ENCODE data around the gene FASN. TPM values are rescaled to one million over a fixed set of nuclear protein-coding genes. Genes with fewer than 3 reads are reported as not detected.

The FASN gene
- total and polyA plus RNA-seq, 2 donors (not counting 1 experiment from before 2014, with no cell fraction given): 36.8 to 242 TPM

DNA sequence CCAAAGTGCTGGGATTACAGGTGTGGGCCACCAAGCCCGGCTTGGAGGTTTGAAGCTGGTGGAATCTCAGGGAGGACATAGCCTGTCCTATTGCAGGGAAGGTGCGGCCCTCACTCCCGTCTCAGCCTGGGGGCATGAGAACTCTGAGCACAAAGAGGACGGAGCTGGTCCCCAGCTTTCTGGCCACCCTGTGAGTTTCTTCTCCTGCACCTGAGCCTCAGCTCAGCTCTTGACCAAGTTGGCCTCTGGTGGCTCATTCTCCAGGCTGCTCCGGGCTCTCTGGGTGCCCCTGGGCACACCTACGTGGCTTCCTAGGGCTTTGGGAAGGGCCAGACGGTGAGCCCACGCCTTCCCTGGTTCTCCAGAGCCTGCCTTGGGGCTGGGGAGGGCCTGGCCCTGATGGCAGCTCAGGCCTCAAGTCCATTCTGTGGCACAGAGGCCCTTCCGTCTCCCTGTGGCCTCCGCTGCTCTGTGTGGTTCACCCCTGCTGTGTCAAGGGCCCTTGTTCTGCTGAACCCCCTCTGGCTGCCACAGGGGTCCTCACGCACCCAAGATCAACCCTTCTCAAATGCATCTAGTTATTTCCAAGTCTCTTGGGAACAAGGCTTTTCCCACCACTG lies 6.9 kb upstream of the FASN start:
- Histone ChIP-seq H3K27ac (ENCODE audit: insufficient read depth, low read length) (no peak overlapping the region), H3K4me3 (replicated peaks in 1 of 4; ENCODE audit: control extremely low read depth in 1 of 4, insufficient read depth in 1 of 4, low read depth in 3 of 4, low read length in 4 of 4) (no peak overlapping the region), H3K36me3 (ENCODE audit: control insufficient read depth, insufficient read depth, low read length) (no peaks in the 10 kb centered on the region), H3K9ac (ENCODE audit: insufficient read depth, low read length) (no peak overlapping the region), H2AFZ (ENCODE audit: low read length) (no peak overlapping the region), H3K27me3 (ENCODE audit: control insufficient read depth, insufficient read depth, low read length) (no peaks in the 10 kb centered on the region), H3K4me2 (ENCODE audit: extremely low read depth, insufficient read depth, low read length) (no peak overlapping the region), H4K20me1 (ENCODE audit: control insufficient read depth, extremely low read depth, insufficient read depth, low read length) (no peaks in the 10 kb centered on the region), H3K4me1 (ENCODE audit: control insufficient read depth, extremely low read depth, insufficient read depth, low read length) (peaks cover 10% of the 10 kb centered on the region), H3K79me2 (ENCODE audit: control insufficient read depth, insufficient read depth, low read length) (no peaks in the 10 kb centered on the region), H3K9me3 (ENCODE audit: control insufficient read depth, insufficient read depth, low read depth, low read length) (no peaks in the 10 kb centered on the region)
- no peak for TF ChIP-seq EZH2 (IDR thresholded peaks at IDR 0.05; ENCODE audit: low read length, missing control alignments)
- TF ChIP-seq, protein P1, sequence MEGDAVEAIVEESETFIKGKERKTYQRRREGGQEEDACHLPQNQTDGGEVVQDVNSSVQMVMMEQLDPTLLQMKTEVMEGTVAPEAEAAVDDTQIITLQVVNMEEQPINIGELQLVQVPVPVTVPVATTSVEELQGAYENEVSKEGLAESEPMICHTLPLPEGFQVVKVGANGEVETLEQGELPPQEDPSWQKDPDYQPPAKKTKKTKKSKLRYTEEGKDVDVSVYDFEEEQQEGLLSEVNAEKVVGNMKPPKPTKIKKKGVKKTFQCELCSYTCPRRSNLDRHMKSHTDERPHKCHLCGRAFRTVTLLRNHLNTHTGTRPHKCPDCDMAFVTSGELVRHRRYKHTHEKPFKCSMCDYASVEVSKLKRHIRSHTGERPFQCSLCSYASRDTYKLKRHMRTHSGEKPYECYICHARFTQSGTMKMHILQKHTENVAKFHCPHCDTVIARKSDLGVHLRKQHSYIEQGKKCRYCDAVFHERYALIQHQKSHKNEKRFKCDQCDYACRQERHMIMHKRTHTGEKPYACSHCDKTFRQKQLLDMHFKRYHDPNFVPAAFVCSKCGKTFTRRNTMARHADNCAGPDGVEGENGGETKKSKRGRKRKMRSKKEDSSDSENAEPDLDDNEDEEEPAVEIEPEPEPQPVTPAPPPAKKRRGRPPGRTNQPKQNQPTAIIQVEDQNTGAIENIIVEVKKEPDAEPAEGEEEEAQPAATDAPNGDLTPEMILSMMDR (conservative IDR thresholded peaks at IDR 0.05 in 1 of 2, IDR thresholded peaks at IDR 0.05 in 1 of 2; ENCODE audit: low read depth in 1 of 2, low read length in 2 of 2): no peak
- DNase-seq (ENCODE audit: low read depth in 2 of 2): no peak

DNA sequence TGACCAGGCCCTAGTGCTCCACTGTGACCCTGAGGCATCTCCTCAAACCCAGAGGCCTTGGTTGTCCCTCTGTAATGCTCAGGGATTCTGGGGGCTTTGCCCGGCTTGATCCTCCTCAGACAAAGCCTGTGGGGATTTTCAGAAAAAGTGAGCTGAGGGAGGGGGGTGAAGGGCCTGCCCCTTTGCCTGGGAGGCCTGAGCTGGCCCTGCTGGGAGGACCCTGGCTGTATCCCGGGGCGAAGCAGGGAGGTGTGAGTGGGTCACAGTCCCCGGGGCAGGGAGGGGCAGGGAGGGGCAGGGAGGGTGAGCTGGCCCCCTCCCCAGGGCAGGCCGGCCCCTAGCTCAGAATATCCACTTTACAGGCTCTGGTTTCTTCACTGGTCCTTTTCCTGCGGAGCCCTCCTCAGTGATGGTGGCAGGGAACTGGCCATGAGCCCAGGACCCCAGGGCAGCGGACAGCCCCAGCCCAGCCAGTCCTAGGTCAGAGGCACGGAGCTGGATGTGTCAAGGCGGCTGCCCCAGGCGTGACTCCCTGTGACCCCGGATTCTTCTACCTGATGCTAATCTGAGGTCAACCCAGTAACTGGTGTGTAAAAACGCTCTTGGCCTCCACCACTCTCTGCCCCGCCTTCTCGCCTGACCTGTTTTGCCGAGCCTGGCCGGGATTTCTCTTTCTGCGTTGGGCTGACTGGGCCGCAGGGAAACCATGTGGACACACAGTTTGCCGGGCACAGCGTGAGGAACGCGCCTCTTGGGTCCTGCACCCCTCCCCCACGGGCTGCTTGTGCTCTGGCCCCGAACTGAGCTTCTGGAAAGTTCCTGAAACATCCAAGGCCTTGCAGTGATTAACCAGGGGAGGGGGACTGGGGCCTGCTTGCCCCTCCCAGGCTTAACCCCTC lies 5.8 kb upstream of the FASN start:
- Histone ChIP-seq H3K9me3 (ENCODE audit: control insufficient read depth, insufficient read depth, low read depth, low read length) (no peaks in the 10 kb centered on the region), H4K20me1 (ENCODE audit: control insufficient read depth, extremely low read depth, insufficient read depth, low read length) (no peaks in the 10 kb centered on the region), H3K4me3 (replicated peaks in 1 of 4; ENCODE audit: control extremely low read depth in 1 of 4, insufficient read depth in 1 of 4, low read depth in 3 of 4, low read length in 4 of 4) (no peak overlapping the region), H3K36me3 (ENCODE audit: control insufficient read depth, insufficient read depth, low read length) (no peaks in the 10 kb centered on the region), H3K4me2 (ENCODE audit: extremely low read depth, insufficient read depth, low read length) (no peak overlapping the region), H3K27ac (ENCODE audit: insufficient read depth, low read length) (no peak overlapping the region), H3K9ac (ENCODE audit: insufficient read depth, low read length) (no peak overlapping the region), H2AFZ (ENCODE audit: low read length) (no peak overlapping the region), H3K79me2 (ENCODE audit: control insufficient read depth, insufficient read depth, low read length) (no peaks in the 10 kb centered on the region), H3K4me1 (ENCODE audit: control insufficient read depth, extremely low read depth, insufficient read depth, low read length) (peaks cover 17% of the 10 kb centered on the region), H3K27me3 (ENCODE audit: control insufficient read depth, insufficient read depth, low read length) (no peaks in the 10 kb centered on the region)
- TF ChIP-seq EZH2 (IDR thresholded peaks at IDR 0.05; ENCODE audit: low read length, missing control alignments): no peak
- TF ChIP-seq, protein P1 (conservative IDR thresholded peaks at IDR 0.05 in 1 of 2, IDR thresholded peaks at IDR 0.05 in 1 of 2; ENCODE audit: low read depth in 1 of 2, low read length in 2 of 2): no peak
- peak in 1 of 2 donors; percentile 29 for DNase-seq (ENCODE audit: low read depth in 2 of 2)
